OCI-LY3 (cell line): ENCODE results near the gene CLIC5.

Experiments
- H2AFZ ChIP-seq: fragments of 200-600, 300-600 bp; shearing (Covaris generic); 2 replicates; pipeline ENCODE4 v1.6.0; 2014; ENCODE audit warnings: antibody characterized with exemption, low read depth, low read length
- H3K27ac ChIP-seq: fragments of 200-600, 300-600 bp; sonication (generic); 2 replicates; pipeline ENCODE4 v1.5.1; 2014; ENCODE audit warnings: mild to moderate bottlenecking, low read length, moderate library complexity, mixed read lengths
- H3K27me3 ChIP-seq: fragments of 200-600, 300-600 bp; sonication (generic); 2 replicates; pipeline ENCODE4 v1.6.1; 2014; ENCODE audit warnings: low read depth, low read length, mixed read lengths
- H3K36me3 ChIP-seq: fragments of 200-600, 300-600 bp; sonication (generic); replicated peaks from 2 replicates; pipeline ENCODE3; 2014; ENCODE audit warnings: low read depth, low read length, mixed read lengths
- H3K4me1 ChIP-seq: fragments of 300-600, 200-600 bp; sonication (generic); 2 replicates; pipeline ENCODE4 v1.6.1; 2014; ENCODE audit warnings: low read length, mixed read lengths
- H3K4me2 ChIP-seq: fragments of 200-600, 300-600 bp; sonication (generic); 2 replicates; pipeline ENCODE4 v1.6.1; 2014; ENCODE audit warnings: low read length, mixed read lengths
- H3K4me3 ChIP-seq: fragments of 300-600, 200-600 bp; sonication (generic); 2 replicates; pipeline ENCODE4 v1.5.1; 2014; ENCODE audit warnings: antibody characterized with exemption, mild to moderate bottlenecking, low read length, moderate library complexity
- H3K79me2 ChIP-seq: fragments of 300-600, 200-600 bp; shearing (Covaris generic); 2 replicates; pipeline ENCODE4 v1.6.1; 2014; ENCODE audit warnings: mild to moderate bottlenecking, low read length, mixed read lengths
- H3K9ac ChIP-seq: fragments of 300-600, 200-600 bp; shearing (Covaris generic); 2 replicates; pipeline ENCODE4 v1.6.0; 2014; ENCODE audit warnings: mild to moderate bottlenecking, low read length, moderate library complexity
- H3K9me3 ChIP-seq: fragments of 200-600, 300-600 bp; shearing (Covaris generic); 2 replicates; pipeline ENCODE4 v1.6.1; 2014; ENCODE audit warnings: low read length, mixed read lengths; ENCODE audit not compliant: insufficient read depth
- H4K20me1 ChIP-seq: fragments of 200-600, 300-600 bp; sonication (generic); 2 replicates; pipeline ENCODE4 v1.6.1; 2016; ENCODE audit warnings: low read length, mixed read lengths; ENCODE audit not compliant: insufficient read depth
- CTCF ChIP-seq: fragments of 200-600, 300-600 bp; sonication (generic); IDR thresholded peaks from 2 replicates; pipeline ENCODE4 v1.5.1; 2014; ENCODE audit warnings: antibody characterized with exemption, low read length, low read depth
- EZH2phosphoT487 ChIP-seq: fragments of 200-600 bp; shearing (Covaris generic); IDR thresholded peaks from 2 replicates; pipeline ENCODE4 v1.6.1; 2018; ENCODE audit warnings: antibody characterized with exemption, mixed run types, low read depth

The CLIC5 gene

GRCh38 chr6:45949256-45949655, 66.4 kb downstream of the CLIC5 start:
- no peak overlapping the region for H3K4me2 ChIP-seq
- H2AFZ ChIP-seq = no peak overlapping the region
- no peaks in the 10 kb centered on the region for H3K9me3 ChIP-seq
- H3K27ac ChIP-seq = no peak overlapping the region
- no peak overlapping the region for H3K9ac ChIP-seq
- no peak for TF ChIP-seq CTCF
- H3K4me1 ChIP-seq = no peaks in the 10 kb centered on the region
- H3K36me3 ChIP-seq = no peaks in the 10 kb centered on the region
- no peak overlapping the region for H3K4me3 ChIP-seq
- H3K79me2 ChIP-seq = no peaks in the 10 kb centered on the region
- H4K20me1 ChIP-seq = no peaks in the 10 kb centered on the region
- peaks cover 10% of the 10 kb centered on the region for H3K27me3 ChIP-seq

- Histone ChIP-seq H3K4me2 (no peak overlapping the region), H3K9ac (no peak overlapping the region), H3K4me1 (no peaks in the 10 kb centered on the region), H3K4me3 (no peak overlapping the region), H3K27me3 (peaks cover 8% of the 10 kb centered on the region), H3K36me3 (no peaks in the 10 kb centered on the region), H3K79me2 (no peaks in the 10 kb centered on the region), H3K9me3 (no peaks in the 10 kb centered on the region), H3K27ac (no peak overlapping the region), H4K20me1 (no peaks in the 10 kb centered on the region), H2AFZ (no peak overlapping the region)
- TF ChIP-seq CTCF = no peak
- no peak for TF ChIP-seq EZH2phosphoT487
These were observed 67.9 kb downstream of the CLIC5 start for GRCh38 chr6:45947807-45948206.

- H3K27me3 ChIP-seq = peaks cover 8% of the 10 kb centered on the region; the same call in 1 of the 2 replicates
- H3K79me2 ChIP-seq = no peaks in the 10 kb centered on the region
- H3K9ac ChIP-seq = no peak overlapping the region
These were observed 68.8 kb downstream of the CLIC5 start for GRCh38 chr6:45946887-45947286.

GRCh38 chr6:45946352-45946751, 69.3 kb downstream of the CLIC5 start:
- H3K4me3 ChIP-seq = no peak overlapping the region
- no peaks in the 10 kb centered on the region for H3K9me3 ChIP-seq
- no peak overlapping the region for H3K27ac ChIP-seq
- H4K20me1 ChIP-seq = no peaks in the 10 kb centered on the region
- H3K4me2 ChIP-seq = no peak overlapping the region
- no peaks in the 10 kb centered on the region for H3K36me3 ChIP-seq
- no peak overlapping the region for H3K9ac ChIP-seq
- TF ChIP-seq CTCF (peak; percentile 40), EZH2phosphoT487 (no peak)
- no peaks in the 10 kb centered on the region for H3K79me2 ChIP-seq
- H3K4me1 ChIP-seq = no peaks in the 10 kb centered on the region
- peaks cover 12% of the 10 kb centered on the region for H3K27me3 ChIP-seq
- no peak overlapping the region for H2AFZ ChIP-seq

More at GRCh38 chr6:45946887-45947286, 68.8 kb downstream of the CLIC5 start:
- Histone ChIP-seq H3K36me3 (no peaks in the 10 kb centered on the region), H3K9me3 (no peaks in the 10 kb centered on the region), H2AFZ (no peak overlapping the region), H4K20me1 (no peaks in the 10 kb centered on the region), H3K4me2 (no peak overlapping the region), H3K4me3 (no peak overlapping the region), H3K27ac (no peak overlapping the region), H3K4me1 (no peaks in the 10 kb centered on the region)
- TF ChIP-seq EZH2phosphoT487 (no peak), CTCF (no peak)
